ENCODE measurements around the gene EFEMP2.

The EFEMP2 gene

DNA sequence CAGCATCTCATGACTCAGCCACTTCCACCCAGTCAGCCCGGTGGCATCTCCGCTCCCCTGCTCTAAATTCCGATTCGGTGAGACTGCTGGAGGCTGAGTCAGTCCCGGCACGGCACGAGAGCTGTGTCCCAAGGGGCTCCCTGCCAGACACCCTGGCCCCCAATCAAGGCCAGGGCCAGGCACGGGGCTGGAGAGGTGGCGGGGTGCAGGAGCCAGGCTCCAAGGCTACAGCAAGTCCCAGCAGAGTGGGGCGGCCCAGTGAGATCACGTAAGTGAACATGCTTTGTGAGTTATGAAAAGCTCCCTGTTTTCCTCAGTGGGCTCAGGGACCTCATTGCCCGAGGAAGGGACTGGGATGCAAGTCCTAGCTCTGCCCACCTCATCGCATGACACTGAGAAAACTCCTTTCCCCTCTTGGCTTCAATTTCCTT, 43.2 kb upstream of the EFEMP2 start:
- DNase-seq (ENCODE audit: low read depth): peak; percentile 96
- H3K4me3 ChIP-seq (ENCODE audit: low read depth, low read length): peak overlapping the region; percentile 9
- TF ChIP-seq, protein P1, sequence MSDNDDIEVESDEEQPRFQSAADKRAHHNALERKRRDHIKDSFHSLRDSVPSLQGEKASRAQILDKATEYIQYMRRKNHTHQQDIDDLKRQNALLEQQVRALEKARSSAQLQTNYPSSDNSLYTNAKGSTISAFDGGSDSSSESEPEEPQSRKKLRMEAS (IDR thresholded peaks at IDR 0.05; ENCODE audit: low read depth, low read length): peak; percentile 24; the same call in 1 of the 2 replicates
- TF ChIP-seq, protein P2, sequence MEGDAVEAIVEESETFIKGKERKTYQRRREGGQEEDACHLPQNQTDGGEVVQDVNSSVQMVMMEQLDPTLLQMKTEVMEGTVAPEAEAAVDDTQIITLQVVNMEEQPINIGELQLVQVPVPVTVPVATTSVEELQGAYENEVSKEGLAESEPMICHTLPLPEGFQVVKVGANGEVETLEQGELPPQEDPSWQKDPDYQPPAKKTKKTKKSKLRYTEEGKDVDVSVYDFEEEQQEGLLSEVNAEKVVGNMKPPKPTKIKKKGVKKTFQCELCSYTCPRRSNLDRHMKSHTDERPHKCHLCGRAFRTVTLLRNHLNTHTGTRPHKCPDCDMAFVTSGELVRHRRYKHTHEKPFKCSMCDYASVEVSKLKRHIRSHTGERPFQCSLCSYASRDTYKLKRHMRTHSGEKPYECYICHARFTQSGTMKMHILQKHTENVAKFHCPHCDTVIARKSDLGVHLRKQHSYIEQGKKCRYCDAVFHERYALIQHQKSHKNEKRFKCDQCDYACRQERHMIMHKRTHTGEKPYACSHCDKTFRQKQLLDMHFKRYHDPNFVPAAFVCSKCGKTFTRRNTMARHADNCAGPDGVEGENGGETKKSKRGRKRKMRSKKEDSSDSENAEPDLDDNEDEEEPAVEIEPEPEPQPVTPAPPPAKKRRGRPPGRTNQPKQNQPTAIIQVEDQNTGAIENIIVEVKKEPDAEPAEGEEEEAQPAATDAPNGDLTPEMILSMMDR (IDR thresholded peaks at IDR 0.05; ENCODE audit: low read depth, low read length): no peak
- TF ChIP-seq MYC (IDR thresholded peaks at IDR 0.05; ENCODE audit: low read depth, low read length) (no peak), POLR2A (IDR thresholded peaks at IDR 0.05; ENCODE audit: extremely low read depth, insufficient read length) (no peak)

DNA sequence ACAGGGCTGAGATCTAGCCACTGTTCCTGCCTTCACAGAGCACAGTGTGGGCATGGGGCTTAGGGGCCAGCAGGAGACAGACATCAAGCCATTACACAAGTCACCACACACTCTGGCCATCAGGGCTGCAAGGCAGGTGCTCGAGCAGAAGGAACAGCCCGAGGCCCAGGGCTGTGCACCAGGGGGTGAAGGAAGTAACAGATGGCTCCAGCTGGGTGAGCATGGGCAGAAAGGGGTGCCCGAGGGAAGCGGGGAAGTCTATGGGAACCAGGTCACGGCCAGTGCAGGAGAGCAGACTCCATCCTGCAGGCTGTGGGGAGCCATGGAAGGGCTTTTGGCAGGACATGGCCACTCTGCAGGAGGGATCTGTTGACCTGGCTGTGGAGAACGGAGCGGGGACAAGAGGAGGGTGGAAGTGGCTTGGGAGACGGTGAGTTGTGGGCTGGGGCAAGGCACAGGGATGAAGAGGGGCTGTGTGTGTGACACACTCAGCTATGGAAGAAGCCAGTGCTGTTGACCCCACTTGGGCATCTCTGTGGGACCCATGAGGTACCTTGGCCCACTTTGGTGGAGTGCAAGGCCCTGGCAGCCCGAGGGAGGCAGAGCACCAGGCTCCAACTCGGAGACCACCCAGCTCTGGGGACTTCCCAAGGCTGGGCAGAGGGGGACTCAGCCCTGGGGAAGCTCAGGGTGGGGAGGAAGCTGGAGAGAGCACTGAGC, 42.7 kb upstream of the EFEMP2 start:
- DNase-seq (ENCODE audit: low read depth): peak; percentile 73
- peak overlapping the region; percentile 19 for H3K4me3 ChIP-seq (ENCODE audit: low read depth, low read length)
- TF ChIP-seq MYC (IDR thresholded peaks at IDR 0.05; ENCODE audit: low read depth, low read length): no peak
- TF ChIP-seq, protein P2 (IDR thresholded peaks at IDR 0.05; ENCODE audit: low read depth, low read length): no peak
- TF ChIP-seq, protein P1 (IDR thresholded peaks at IDR 0.05; ENCODE audit: low read depth, low read length): no peak
- no peak for TF ChIP-seq POLR2A (IDR thresholded peaks at IDR 0.05; ENCODE audit: extremely low read depth, insufficient read length)

DNA sequence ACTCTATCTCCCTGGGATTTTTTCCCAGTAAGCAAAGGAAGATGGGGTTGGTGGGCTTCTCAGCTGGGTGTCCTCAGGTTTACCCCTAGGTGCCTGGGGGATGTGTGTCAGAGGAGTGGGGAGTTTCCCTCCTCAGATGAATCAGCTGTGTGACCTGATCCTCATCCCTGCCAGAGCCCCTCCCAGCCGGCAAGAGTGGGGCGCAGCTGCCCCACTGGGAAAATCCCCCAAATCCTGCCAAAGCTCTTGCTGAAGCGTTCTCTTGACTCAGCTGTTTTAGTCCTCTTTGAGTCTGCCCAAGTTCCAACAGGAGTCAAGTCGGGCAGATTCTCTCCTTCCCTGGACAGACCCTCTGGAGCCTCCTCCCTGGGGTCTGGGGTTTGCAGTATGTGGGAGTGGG, 40.2 kb upstream of the EFEMP2 start:
- no peak overlapping the region for H3K4me3 ChIP-seq (ENCODE audit: low read depth, low read length)
- TF ChIP-seq POLR2A (IDR thresholded peaks at IDR 0.05; ENCODE audit: extremely low read depth, insufficient read length) (no peak), MYC (IDR thresholded peaks at IDR 0.05; ENCODE audit: low read depth, low read length) (no peak)
- TF ChIP-seq, protein P2 (IDR thresholded peaks at IDR 0.05; ENCODE audit: low read depth, low read length): no peak
- TF ChIP-seq, protein P1 (IDR thresholded peaks at IDR 0.05; ENCODE audit: low read depth, low read length): no peak
- no peak for DNase-seq (ENCODE audit: low read depth)

DNA sequence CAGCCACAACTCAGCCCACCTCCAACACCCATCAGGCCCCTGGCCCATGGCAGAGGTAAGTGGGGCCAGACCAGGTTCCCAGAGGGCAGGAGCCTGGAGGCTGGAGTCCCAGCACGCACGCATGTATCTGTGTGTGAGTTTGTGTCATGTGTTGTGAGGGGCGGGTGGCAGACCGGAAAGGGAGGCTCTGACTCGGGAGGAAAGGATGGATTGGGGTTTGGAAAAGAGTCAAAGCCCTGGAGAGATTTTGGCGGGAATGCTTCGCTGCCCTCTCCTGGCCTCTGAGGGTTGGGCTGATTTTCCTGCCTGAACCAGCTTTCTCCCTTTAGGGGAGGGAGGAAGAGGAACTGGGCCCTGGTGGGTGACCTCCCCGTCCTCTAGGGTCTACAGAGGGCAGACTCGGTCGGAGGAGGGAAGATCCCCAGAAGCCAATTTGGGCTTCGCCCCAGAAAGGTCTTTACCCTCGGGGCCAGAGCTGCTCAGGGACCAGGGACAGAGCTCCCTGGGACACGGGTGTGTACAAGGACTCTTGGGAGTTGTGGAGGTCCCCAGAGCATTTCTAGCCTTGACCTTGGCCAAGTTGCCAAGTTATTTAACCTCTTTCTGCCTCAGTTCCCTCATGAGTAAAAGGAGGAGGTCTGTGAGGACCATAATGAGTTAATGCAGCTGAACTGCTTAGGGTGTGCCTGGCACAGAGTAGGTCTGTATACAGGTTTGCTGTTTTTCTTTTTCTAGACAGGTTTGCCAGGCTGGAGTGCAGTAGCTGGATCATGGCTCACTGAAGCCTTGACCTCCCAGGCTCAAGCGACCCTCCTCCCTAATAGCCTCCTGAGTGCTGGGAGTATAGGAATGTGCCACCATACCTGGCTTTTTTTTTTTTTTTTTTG, 39.3 kb upstream of the EFEMP2 start:
- TF ChIP-seq, protein P2 (IDR thresholded peaks at IDR 0.05; ENCODE audit: low read depth, low read length): peak; percentile 59
- TF ChIP-seq, protein P1 (IDR thresholded peaks at IDR 0.05; ENCODE audit: low read depth, low read length): no peak
- TF ChIP-seq MYC (IDR thresholded peaks at IDR 0.05; ENCODE audit: low read depth, low read length): no peak
- no peak for TF ChIP-seq POLR2A (IDR thresholded peaks at IDR 0.05; ENCODE audit: extremely low read depth, insufficient read length)
- DNase-seq (ENCODE audit: low read depth): peak; percentile 77
- H3K4me3 ChIP-seq (ENCODE audit: low read depth, low read length): no peak overlapping the region

DNA sequence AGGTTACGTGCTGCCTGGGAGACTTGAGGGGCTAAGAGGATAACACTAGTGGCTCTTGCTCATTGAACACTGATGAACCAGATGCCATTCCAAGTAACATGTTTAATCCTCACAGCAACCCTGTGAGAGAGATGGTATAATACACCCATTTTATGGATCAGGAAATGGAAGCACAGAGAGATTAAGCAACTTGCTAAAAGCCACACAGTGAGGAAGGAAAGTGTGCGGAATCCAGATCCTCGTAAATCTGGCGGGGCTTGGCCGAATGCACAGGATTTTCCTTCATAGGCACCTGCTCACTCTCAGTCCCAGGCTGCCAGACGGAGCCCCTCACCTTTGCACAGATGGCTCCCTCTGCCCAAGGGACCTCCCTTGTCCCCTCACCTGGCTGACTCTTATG, 35.3 kb upstream of the EFEMP2 start:
- H3K4me3 ChIP-seq (ENCODE audit: low read depth, low read length): no peak overlapping the region
- DNase-seq (ENCODE audit: low read depth): no peak
- TF ChIP-seq MYC (IDR thresholded peaks at IDR 0.05; ENCODE audit: low read depth, low read length) (no peak), POLR2A (IDR thresholded peaks at IDR 0.05; ENCODE audit: extremely low read depth, insufficient read length) (no peak)
- TF ChIP-seq, protein P2 (IDR thresholded peaks at IDR 0.05; ENCODE audit: low read depth, low read length): no peak
- TF ChIP-seq, protein P1 (IDR thresholded peaks at IDR 0.05; ENCODE audit: low read depth, low read length): no peak

Measured in NB4 (cell line).